ENCODE measurements around the gene ASB1.

- TF ChIP-seq EP300 (IDR thresholded peaks at IDR 0.05) (no peak), CTCF (IDR thresholded peaks at IDR 0.05) (no peak)
These were observed 3.0 kb upstream of the ASB1 start for GRCh38 chr2:238423561-238424312.
